Erythroblast (primary cell): ENCODE results near the gene MCM9.

Source experiments
- GATA1 ChIP-seq: IDR thresholded peaks from 2 replicates; pipeline ENCODE4 v1.6.1; 2011; ENCODE audit warnings: low read depth, mild to moderate bottlenecking, control low read depth, low read length, moderate library complexity
- POLR2A ChIP-seq: IDR thresholded peaks from 2 replicates; pipeline ENCODE4 v1.6.1; 2011; ENCODE audit warnings: mild to moderate bottlenecking, low read length

DNA sequence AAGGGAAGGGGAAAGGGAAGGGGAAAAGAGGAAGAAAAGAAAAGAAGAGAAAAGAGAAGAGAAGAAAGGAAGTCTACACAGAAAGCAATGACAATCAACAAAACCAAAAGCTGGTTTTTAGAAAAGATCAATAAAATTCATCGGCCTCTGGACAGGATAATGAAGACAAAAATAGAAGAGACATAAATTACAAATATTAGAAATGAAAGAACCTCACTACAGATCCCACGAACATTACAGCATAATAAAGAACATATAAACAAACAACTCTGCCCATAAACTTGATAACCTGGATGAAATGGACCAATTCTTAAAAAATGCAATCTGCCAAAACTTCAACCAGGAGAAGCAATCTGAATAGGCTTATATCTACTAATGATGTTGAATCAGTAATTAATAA is 61.7 kb downstream of the MCM9 start:
- TF ChIP-seq POLR2A: no peak
- TF ChIP-seq GATA1: no peak
